ENCODE results near the gene SNAPC2.
"Not testable (repeated sequence)": the region's sequence is repeated elsewhere in the genome, so short reads cannot be mapped to it uniquely, and the experiment has no call there.

Gene SNAPC2

GRCh38 chr19:7910321-7911161 lies 9.6 kb upstream of the SNAPC2 start:
- DNase-seq: no peak

- no peak for DNase-seq
These were observed 8.5 kb upstream of the SNAPC2 start for GRCh38 chr19:7911508-7912143.

- DNase-seq: no peak
These were observed 7.9 kb upstream of the SNAPC2 start for GRCh38 chr19:7912144-7912696.

- DNase-seq: no peak
These were observed 7.2 kb upstream of the SNAPC2 start for GRCh38 chr19:7912697-7913564.

- DNase-seq: no peak
These were observed 6.5 kb upstream of the SNAPC2 start for GRCh38 chr19:7913652-7914051.

- DNase-seq: no peak
These were observed 6.0 kb upstream of the SNAPC2 start for GRCh38 chr19:7914099-7914498.

GRCh38 chr19:7914598-7915045 lies 5.5 kb upstream of the SNAPC2 start, which contains the start of gene TGFBR3L:
Gene TGFBR3L, plus strand, starts transcription at chr19:7914830.
- DNase-seq: no peak

GRCh38 chr19:7915250-7916102 lies 4.7 kb upstream of the SNAPC2 start:
- DNase-seq: no peak

GRCh38 chr19:7916103-7916954 lies 3.8 kb upstream of the SNAPC2 start:
- peak in 1 of 2 experiments; percentile 26 for DNase-seq

GRCh38 chr19:7916955-7917266 lies 3.2 kb upstream of the SNAPC2 start:
- no peak for DNase-seq

GRCh38 chr19:7917267-7918061 lies 2.7 kb upstream of the SNAPC2 start:
- peak in 1 of 2 experiments; percentile 64 for DNase-seq

- not testable (repeated sequence) for DNase-seq
These were observed 2.0 kb upstream of the SNAPC2 start for GRCh38 chr19:7918062-7918614.

- DNase-seq: no peak
These were observed 1.3 kb upstream of the SNAPC2 start for GRCh38 chr19:7918615-7919421.

- DNase-seq: peak; percentile 79 to 97
These were observed 572 bp downstream of the SNAPC2 start for GRCh38 chr19:7920519-7921301.

GRCh38 chr19:7921302-7921966 lies 1.3 kb downstream of the SNAPC2 start:
- DNase-seq: peak in 1 of 2 experiments; percentile 55

- no peak for DNase-seq
These were observed 2.1 kb downstream of the SNAPC2 start for GRCh38 chr19:7921967-7922835.

GRCh38 chr19:7922836-7923195 lies 2.7 kb downstream of the SNAPC2 start:
- DNase-seq: no peak
